Bone marrow (tissue), 2 donors: Measurements from ENCODE around the gene GPR143.
"Not testable (repeated sequence)": the region's sequence is repeated elsewhere in the genome, so short reads cannot be mapped to it uniquely, and the experiment has no call there.

Experiments used
- DNase-seq, 2 donors: peaks; one replicate each; lab custom pipeline; 2025; lab: John Stamatoyannopoulos, UW

GPR143 gene

DNA sequence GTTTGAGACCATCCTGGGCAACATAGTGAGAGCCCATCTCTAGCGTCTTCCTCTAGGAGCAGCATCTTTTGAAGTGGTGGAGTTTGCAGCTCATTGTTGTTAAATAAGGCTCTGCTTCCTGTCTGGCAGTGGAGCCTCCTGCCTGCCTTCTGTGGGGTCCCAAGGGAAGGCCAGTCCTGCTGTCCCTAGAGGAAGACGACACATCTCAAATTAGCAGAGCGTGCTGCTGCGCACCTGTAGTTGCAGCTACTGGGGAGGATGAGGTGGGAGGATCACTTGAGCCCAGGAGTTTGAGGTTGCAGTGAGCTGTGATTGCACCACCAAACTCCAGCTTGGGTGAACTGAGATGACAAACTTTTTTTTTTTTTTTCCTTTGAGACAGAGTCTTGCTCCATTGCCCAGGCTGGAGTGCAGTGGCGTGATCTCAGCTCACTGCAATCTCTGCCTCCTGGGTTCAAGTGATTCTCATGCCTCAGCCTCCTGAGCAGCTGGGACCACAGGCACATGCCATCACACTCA lies 2.7 kb upstream of the GPR143 start:
- DNase-seq = not testable (repeated sequence)

DNA sequence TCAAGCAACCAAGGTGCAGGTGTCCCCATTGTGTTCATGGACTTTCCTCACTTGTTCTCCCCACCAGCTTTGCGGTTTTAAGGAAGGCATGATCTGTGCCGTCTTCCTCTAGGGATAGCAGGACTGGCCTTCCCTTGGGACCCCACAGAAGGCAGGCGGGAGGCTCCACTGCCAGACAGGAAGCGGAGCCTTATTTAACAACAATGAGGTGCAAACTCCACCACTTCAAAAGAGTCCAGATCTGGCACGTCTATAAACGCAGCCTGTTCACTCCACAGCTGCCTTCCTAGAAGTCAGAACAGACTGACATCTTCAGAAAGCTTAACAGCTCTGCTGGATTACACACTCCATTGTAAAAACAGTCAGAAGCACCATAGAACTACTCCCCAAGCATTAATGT lies 1.7 kb upstream of the GPR143 start:
- DNase-seq = no peak

DNA sequence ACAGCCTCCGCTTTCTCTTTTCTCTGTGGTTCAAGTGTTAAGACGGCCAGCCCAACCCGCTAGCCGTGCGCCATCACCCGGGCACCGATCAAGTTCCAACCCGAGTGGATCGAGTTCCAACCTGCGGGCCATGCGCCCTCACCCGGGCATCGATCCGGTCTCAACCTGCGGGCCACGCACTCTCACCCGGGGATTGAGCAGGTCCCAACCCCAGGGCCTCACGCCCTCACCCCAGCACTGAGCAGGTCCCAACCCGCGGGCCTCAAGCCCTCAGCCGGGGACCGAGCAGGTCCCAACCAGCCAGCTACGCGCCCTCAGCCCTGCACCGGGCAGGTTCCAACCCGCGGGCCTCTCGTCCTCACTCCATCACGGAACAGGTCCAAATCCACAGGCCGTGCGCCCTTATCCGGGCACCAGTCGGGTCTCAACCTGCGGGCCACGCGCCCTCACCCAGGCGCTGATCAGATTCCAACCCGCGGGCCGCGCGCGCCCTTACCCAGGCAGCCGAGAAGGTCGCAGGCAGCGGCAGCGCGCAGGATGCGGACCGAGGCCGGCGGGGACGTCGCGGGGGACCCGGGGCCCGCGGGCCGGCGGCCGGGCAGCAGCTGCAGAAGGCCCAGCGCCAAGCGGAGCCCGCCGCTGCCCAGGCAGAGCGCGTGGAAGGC lies 443 bp downstream of the GPR143 start:
- DNase-seq = no peak

DNA sequence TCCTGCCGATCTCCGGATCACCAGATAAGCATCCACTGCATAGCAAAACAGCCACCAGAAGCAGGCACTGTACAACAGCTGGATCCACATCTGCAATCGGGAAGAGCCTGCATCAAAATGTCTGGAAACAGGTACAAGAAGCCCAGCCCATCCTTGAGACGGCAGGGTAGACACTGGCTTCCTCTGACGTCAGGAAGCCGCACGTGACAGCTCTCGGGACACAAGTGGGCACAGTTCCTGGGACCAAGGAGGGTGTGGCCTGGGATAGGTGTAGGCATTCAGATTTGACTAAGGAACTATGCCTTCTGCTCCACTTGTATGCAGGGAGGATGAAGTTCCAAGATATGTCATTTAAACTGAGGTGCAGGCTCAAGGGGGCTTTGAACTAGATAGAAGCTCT lies 6.3 kb downstream of the GPR143 start:
- no peak for DNase-seq

DNA sequence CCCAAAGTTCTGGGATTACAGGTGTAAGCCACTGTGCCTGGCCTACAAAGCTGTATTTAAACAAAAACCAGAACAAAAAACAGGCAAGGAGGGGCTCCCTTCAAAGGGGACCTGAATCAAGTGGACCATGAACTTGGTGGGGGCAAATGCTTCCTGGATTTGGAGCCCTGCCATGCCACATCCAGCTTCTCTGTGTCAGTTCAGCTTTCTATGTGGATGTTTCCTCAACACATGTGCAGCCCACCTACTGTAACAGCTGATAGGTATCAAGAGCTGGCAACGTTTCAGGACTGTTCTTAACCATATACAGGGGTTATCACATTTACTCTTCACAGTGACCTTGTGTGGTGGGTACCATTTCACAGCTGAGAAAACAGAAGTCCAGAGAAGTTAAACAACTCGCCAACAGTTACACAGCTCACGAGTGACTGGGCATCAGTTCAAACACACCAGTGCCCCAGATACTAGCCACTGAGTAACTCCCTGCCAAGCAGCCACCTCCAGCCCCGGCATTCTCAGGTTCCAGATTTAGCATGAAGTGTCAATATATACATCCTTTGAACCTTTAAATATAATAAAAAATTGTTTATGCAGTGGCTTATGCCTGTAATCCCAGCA lies 7.5 kb downstream of the GPR143 start:
- DNase-seq = no peak

DNA sequence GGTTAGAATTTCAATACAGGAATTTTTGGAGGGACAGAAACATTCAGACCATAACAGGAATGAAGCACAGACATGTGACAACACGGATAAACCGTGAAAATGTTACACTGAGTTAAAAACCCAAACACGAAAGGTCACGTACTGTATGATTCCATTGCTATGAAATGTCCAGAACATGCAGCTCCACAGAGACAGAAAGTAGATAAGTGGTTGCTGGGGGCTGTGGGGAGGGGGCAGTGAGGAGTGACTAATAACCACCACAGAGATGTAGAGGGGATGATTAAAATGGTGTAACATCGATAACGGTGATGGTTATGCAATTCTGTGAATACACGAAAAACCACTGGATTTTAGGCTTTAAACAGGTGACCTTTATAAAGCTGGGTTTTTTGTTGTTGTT lies 8.3 kb downstream of the GPR143 start:
- no peak for DNase-seq

DNA sequence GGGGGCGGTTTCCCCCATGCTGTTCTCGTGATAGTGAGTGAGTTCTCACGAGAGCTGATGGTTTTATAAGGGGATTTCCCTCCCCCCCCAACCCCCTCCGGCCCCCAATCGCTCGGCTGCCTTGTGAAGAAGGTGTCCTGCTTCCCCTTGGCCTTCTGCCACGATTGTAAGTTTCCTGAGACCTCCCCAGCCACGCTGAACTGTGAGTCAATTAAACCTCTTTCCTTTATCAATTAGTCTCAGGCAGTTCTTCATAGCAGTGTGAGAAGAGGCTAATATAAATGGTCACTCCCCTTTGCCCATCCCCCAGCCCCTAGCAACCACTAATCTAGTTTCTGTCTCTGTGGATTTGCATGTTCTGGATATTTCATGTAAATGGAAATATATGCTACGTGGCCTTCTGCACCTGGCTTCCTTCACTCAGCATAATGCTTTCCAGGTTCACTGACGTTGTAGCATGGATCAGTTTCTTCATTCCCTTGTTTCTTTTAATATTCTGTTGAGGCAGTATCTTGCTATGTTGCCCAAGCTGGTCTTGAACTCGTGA lies 16.4 kb downstream of the GPR143 start:
- no peak for DNase-seq

DNA sequence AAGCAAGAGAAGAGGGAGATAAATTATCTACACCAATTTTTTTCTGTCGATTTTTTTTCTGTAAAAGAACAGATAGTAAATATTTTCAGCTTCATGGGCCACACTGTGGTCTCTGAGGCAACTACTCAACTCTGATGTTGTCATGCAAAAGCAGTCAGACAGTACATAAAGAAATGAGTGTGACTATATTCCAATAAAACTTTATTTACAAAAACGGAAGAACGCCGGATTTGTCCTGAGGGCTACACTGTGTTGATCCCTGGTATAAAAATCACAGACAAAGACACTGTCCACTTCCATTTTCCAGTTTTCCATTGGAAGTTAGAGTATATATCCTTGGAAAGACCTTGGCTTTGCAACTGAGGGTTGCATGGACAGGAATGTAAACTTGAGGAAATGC lies 18.0 kb downstream of the GPR143 start:
- no peak for DNase-seq

DNA sequence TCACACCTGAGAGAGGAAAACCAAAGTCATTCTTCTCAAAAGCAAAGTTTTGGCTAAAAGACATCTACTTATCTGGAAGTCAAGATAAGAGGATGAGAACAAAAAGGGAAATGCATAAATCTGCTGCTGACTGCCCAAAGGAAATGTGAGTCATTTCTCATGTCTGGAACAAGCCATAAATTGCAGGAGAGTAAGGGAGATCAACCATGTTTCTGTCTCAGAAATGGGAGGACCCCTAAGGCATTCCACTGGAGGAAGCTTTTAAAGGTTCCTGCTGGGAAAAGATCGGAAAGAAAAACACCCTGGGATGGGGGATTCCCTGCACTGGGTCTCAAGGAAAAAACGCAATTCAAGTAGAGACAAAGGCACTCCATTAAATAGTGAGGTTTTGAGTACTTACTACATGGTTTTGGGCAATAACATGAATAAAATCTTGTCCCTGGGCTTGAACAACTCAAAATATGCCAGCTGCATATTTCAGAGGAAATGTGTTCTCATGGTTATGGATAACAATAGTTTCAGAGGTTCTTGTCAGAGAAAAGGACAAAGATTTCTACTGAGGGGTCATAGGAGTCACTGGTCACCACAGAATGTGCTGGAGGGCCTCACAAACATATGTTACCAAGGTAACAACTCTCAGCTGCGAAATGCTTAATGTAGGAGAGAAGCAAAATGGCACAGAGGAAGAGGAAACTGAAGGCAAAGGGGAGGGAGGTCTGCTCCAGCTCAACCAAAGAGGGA lies 19.3 kb downstream of the GPR143 start:
- peak in 1 of 2 donors; percentile 51 for DNase-seq

DNA sequence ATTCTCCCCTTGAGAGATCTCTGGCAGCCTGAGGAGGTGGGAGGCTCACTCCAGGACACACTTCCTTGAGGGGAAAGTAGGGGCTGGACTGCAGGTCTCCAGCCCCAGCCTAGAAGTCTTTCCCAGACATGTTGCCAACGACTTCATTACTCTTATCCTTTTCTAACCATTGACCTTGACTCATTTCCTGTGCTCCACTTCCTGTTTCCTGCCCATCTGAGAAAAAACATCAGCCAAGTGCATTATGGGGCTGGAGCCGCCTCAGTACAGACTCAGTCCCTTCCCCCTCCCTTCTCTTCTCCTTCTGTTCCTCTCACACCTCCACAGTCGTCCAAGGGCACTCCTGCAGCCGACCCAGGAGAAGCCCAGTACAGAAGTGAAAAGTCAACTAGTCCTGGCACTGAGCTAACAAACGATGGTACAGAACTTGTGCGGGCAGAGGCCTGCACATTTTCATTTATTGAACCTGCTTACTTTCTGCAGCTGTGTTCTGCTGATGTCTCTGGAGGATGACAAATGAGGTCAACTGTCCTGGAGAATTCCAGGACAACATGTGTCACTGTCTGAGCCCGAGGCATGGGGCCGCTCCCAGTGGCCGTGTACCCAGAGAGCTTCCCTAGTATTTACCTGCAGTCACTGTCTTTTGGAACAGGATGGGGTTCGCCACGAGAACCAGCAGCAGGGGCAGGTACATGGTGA lies 20.1 kb downstream of the GPR143 start:
- DNase-seq = peak in 1 of 2 donors; percentile 69

DNA sequence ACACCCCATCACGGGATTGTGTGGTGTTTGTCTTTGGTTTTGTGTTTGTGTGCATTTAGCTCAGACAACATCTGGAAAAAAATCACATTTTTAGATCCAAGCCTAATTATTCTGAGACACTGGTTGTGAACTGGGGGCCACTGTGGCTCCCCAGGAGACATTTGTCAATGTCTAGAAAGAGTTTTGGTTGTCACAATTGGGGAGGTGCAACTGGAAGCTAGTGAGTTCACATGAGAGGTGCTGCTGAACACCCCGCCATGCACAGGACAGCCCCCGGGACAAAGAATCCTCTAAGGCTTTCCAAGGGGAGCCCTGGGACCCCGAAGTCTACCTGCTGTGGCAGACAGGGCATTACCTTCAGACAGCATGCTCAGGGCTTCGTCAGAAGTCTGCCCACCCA lies 26.5 kb downstream of the GPR143 start:
- no peak for DNase-seq

DNA sequence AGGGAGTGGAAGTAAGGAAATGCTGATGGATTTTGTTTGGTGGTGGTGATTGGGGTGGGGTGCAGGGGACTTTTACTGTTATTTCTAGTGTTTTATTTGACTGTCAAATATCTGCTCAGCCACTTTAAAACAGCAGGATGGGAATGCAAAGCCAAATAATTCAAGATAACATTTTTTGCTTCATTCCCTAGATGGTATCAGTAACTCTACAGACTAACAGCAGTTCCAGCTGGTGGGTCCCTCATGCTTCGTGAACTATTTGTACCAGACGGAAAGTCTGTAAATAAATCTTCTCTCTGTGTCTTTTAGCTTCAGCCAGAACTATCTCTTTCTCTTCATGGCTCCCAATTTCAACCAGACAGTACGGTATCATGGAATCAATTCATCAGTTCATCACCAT lies 27.5 kb downstream of the GPR143 start:
- DNase-seq = no peak

GRCh38 chrX:9737363-9737762 lies 28.3 kb downstream of the GPR143 start:
- DNase-seq = no peak

GRCh38 chrX:9730752-9731151 lies 34.9 kb downstream of the GPR143 start:
- no peak for DNase-seq

GRCh38 chrX:9730078-9730477 lies 35.6 kb downstream of the GPR143 start:
- no peak for DNase-seq

DNA sequence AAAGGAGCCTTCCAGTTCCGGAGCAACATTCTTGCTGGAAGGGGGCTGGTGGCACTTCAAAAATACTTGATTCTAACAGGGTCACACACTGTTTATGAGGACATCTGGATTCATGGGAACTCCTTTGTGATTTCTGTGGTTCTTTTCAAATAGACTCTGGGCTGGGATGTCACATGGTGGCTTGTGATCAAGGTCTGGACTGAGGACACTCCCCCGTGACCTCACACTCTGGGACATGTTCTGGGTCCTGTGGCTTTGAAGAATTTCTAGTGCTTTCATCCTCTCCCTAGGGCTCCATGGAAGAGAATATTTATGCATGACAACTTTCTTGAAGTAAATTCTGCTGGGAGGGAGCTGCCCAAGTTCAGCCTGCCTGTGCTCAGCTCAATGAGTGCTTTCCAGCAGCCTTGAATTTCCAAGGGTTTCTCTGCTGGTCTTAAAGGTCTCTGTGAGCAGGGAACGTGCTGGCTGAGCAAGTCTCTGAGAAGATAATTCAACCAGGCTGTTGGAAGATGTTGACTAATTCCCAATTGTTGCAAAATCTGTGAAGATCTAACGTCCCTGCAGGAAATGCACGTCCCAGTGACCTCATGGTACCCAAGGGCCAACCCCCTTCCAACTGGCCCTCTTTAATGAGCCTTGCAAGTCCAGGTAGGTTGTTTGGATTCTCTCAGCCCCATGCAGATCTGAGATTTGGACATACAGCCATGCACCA lies 36.3 kb downstream of the GPR143 start:
- no peak for DNase-seq

- peak in 1 of 2 donors; percentile 22 for DNase-seq
These were observed 37.4 kb downstream of the GPR143 start for GRCh38 chrX:9728261-9728660.

DNA sequence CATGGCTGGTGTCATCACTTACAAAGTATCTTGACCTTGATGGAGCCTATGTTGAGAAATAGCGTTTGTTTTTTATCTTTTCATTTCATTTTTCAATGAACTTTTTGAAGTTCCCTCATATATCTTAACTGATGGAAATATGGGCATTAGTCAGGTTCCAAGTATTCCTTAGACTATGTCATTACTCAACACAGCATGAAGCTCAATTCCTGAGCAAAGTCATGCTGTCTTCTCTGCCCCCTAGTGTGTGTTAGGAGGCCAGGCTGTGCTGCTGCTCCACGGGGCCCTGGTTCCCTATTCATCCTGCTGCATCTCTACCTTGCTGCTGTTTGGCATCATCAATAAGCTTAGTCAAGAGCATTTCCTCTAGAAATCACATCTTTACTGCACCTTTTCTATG lies 40.9 kb downstream of the GPR143 start:
- no peak for DNase-seq

- DNase-seq = no peak
These were observed 48.3 kb downstream of the GPR143 start for GRCh38 chrX:9717376-9717775.

- DNase-seq = no peak
These were observed 55.3 kb downstream of the GPR143 start for GRCh38 chrX:9710332-9710731.

DNA sequence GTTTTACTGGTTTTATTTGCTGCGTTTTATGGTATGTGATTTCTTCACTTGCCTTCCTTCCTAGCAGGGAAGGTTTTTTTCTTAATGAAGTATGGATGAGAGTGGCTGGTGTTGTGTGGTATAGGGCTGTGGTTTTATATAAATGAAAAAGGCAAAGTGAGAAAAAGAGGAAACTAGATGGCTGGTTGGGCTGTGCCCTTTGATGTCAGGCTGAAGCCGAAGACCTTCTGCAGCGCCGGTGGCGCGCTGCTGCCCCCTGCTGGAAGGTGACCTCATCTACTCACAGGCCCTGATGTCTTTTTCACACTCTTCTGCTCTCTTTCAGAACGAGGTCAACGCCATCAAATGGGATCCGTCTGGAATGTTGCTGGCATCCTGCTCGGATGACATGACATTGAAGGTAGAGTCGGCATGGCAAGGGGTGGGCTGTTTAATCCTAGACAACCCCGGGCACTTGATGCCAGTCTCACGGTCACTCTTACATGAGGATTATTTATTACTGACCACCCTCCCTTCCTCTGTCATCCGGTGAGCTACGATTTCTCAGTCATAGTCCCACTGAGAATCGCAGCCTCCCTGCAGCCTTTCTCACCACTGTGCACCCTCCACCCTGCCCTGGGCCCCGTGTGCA lies 56.6 kb downstream of the GPR143 start:
- DNase-seq = peak; percentile 12 to 67
